Glutamatergic neuron (in vitro differentiated cells): Measurements from ENCODE around the gene EPHX1. TPM values are rescaled to one million over a fixed set of nuclear protein-coding genes. Genes with fewer than 3 reads are reported as not detected.

ENCODE experiments used
- DNase-seq: peaks from one replicate; pipeline ENCODE4 v3.0.0; 2022
- H3K27ac Mint-ChIP-seq: one replicate; pipeline ENCODE4 v1.8.0; 2020; ENCODE audit warnings: mild to moderate bottlenecking, mixed read lengths, inconsistent platforms; ENCODE audit not compliant: unreplicated experiment
- H3K27me3 Mint-ChIP-seq: one replicate; pipeline ENCODE4 v1.8.0; 2020; ENCODE audit warnings: mild to moderate bottlenecking, moderate library complexity, mixed read lengths, inconsistent platforms; ENCODE audit not compliant: unreplicated experiment
- H3K36me3 Mint-ChIP-seq: one replicate; pipeline ENCODE4 v1.8.0; 2020; ENCODE audit warnings: mild to moderate bottlenecking, mixed read lengths, inconsistent platforms; ENCODE audit not compliant: unreplicated experiment
- H3K4me1 Mint-ChIP-seq: one replicate; pipeline ENCODE4 v1.8.0; 2020; ENCODE audit warnings: mild to moderate bottlenecking, low read depth, mixed read lengths, inconsistent platforms; ENCODE audit not compliant: unreplicated experiment
- H3K4me3 Mint-ChIP-seq: one replicate; pipeline ENCODE4 v1.8.0; 2020; ENCODE audit warnings: mild to moderate bottlenecking, mixed read lengths, inconsistent platforms; ENCODE audit not compliant: unreplicated experiment
- H3K9me3 Mint-ChIP-seq: one replicate; pipeline ENCODE4 v1.8.0; 2020; ENCODE audit warnings: mild to moderate bottlenecking, moderate library complexity, mixed read lengths, inconsistent platforms; ENCODE audit not compliant: unreplicated experiment
- total RNA-seq: library from RNA; stranded (reverse); fragmentation: NEBNext Ultra II Directional; extraction: Animal tissue kit (Norgen Biotek cat#: 25700); gene quantifications from one replicate; pipeline ENCODE4 v1.2.1, GENCODE V29; 2021; ENCODE audit not compliant: unreplicated experiment
- TF ChIP-seq, protein P1 (sequence below): fragments of 200-600 bp; sonication (generic); IDR thresholded peaks from one replicate; pipeline ENCODE4 v1.5.0; 2021; ENCODE audit not compliant: partially characterized antibody, unreplicated experiment

The EPHX1 gene
- total RNA-seq, 1 donor from 2014 or later: 60.4 TPM

DNA sequence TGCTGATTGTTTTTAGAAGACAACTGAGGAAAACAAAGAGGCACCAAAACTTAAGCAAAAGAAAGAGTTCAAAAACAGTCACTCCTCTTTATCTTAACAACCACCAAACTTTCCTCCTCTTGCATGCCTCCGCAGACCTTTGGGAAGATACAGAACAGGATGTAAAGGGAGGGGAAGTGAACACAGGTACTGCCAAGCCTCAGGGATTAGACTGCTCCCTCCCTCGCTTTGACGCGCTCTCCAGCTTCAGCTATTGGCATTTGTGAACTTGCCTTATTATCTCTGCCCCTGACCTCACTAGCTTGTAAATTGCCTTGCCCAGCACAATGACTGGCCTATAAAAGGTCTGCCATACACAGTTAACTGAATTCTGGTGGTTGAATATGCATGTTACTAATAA, 37.1 kb upstream of the EPHX1 start:
- TF ChIP-seq, protein P1, sequence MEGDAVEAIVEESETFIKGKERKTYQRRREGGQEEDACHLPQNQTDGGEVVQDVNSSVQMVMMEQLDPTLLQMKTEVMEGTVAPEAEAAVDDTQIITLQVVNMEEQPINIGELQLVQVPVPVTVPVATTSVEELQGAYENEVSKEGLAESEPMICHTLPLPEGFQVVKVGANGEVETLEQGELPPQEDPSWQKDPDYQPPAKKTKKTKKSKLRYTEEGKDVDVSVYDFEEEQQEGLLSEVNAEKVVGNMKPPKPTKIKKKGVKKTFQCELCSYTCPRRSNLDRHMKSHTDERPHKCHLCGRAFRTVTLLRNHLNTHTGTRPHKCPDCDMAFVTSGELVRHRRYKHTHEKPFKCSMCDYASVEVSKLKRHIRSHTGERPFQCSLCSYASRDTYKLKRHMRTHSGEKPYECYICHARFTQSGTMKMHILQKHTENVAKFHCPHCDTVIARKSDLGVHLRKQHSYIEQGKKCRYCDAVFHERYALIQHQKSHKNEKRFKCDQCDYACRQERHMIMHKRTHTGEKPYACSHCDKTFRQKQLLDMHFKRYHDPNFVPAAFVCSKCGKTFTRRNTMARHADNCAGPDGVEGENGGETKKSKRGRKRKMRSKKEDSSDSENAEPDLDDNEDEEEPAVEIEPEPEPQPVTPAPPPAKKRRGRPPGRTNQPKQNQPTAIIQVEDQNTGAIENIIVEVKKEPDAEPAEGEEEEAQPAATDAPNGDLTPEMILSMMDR: no peak
- Mint-ChIP-seq H3K36me3 (no peaks in the 10 kb centered on the region), H3K27ac (no peak overlapping the region), H3K4me3 (no peak overlapping the region), H3K4me1 (peaks cover 22% of the 10 kb centered on the region), H3K27me3 (peaks cover 6% of the 10 kb centered on the region), H3K9me3 (peaks cover 7% of the 10 kb centered on the region)
- no peak for DNase-seq

DNA sequence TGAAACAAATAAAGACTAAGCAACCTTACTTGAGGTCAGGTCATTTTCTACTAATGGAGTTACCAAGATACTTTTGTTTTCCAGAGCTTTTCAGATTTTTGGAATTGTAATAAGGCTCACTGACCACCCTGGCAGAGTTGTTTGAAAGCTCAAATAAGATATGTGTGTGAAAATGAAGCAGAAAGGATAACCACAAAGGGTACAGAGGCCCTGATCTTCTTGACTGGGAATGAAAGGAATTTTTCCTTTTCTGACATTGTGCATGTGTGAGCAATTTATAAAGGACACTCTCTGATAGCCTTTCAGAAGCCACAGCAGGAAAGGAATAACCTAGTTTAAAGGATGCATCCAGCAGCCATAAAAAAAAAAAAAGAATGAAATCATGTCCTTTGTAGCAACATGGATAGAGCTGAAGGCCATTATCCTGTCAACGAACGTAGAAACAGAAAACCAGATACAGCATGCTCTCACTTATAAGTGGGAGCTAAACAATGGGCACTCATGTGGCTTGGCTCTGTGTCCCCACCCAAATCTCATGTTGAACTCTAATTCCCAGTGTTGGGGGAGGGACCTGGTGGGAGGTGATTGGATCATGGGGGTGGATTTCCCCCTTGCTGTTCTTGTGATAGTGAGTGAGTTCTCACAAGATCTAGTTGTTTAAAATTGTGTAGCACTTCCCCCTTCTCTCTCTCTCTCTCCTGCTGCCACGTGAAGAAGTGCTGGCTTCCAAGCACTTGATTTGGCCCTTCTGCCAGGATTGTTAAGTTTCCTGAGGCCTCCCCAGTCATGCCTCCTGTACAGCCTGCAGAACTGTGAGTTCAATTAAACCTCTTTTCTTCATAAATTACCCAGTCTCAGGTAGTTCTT, 35.4 kb upstream of the EPHX1 start:
- no peak for DNase-seq
- H3K9me3 Mint-ChIP-seq: peaks cover 10% of the 10 kb centered on the region
- H3K36me3 Mint-ChIP-seq: no peaks in the 10 kb centered on the region
- peaks cover 16% of the 10 kb centered on the region for H3K4me1 Mint-ChIP-seq
- peaks cover 4% of the 10 kb centered on the region for H3K27me3 Mint-ChIP-seq
- peak overlapping the region; percentile 41 for H3K27ac Mint-ChIP-seq
- no peak overlapping the region for H3K4me3 Mint-ChIP-seq
- TF ChIP-seq, protein P1: no peak

DNA sequence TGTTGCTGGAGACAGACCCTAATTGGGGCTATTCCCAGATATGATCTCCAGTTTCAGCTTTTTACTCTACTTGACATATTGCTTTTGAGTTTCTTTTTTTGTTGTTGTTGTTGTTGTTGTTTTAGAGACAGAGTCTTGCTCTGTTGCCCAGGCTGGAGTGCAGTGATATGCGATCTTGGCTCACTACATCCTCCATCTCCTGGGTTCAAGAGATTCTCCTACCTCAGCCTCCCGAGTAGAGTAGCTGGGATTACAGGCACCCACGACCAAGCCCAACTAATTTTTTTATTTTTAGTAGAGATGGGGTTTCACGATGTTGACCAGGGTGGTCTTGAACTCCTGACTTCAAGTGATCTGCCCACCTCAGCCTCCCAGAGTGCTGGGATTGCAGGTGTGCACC, 33.6 kb upstream of the EPHX1 start:
- Mint-ChIP-seq H3K9me3 (peaks cover 8% of the 10 kb centered on the region), H3K36me3 (no peaks in the 10 kb centered on the region), H3K4me3 (no peak overlapping the region), H3K27ac (no peak overlapping the region), H3K27me3 (peaks cover 2% of the 10 kb centered on the region), H3K4me1 (peaks cover 16% of the 10 kb centered on the region)
- TF ChIP-seq, protein P1: no peak
- DNase-seq: no peak

DNA sequence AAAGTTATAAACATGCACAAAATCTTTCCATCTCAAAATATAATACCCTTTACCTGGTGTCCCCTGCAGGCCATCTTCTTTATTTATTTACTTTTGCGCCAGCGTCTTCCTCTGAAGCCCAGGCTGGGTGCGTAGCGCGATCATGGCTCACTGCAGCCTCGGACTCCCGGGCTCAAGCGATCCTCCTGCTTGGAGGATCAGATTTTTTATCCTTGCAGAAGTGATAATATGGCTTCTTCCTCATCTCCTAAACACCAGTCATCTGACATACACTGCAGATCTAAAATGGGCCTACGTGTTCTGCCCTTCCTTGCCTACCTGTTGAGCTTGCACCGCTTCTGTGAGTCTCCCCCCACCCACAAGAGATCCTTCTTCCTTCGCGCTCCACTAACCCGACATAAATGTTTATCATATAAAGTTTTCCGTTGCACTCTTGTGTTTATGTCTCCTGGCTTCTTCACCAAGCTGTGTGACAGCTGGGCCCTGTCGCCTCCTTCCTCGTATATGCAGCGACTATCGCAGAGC, 32.8 kb upstream of the EPHX1 start:
- Mint-ChIP-seq H3K9me3 (peaks cover 6% of the 10 kb centered on the region), H3K4me3 (no peak overlapping the region)

More for the DNA sequence above, 32.8 kb upstream of the EPHX1 start:
- peaks cover 2% of the 10 kb centered on the region for H3K27me3 Mint-ChIP-seq
- no peaks in the 10 kb centered on the region for H3K36me3 Mint-ChIP-seq
- no peak for DNase-seq
- H3K27ac Mint-ChIP-seq: no peak overlapping the region
- H3K4me1 Mint-ChIP-seq: peaks cover 11% of the 10 kb centered on the region
- TF ChIP-seq, protein P1: no peak
